ENCODE data around the gene STAB1.
A peak's percentile ranks its signal among the peaks of the same experiment; 100 is the strongest.

STAB1 gene

DNA sequence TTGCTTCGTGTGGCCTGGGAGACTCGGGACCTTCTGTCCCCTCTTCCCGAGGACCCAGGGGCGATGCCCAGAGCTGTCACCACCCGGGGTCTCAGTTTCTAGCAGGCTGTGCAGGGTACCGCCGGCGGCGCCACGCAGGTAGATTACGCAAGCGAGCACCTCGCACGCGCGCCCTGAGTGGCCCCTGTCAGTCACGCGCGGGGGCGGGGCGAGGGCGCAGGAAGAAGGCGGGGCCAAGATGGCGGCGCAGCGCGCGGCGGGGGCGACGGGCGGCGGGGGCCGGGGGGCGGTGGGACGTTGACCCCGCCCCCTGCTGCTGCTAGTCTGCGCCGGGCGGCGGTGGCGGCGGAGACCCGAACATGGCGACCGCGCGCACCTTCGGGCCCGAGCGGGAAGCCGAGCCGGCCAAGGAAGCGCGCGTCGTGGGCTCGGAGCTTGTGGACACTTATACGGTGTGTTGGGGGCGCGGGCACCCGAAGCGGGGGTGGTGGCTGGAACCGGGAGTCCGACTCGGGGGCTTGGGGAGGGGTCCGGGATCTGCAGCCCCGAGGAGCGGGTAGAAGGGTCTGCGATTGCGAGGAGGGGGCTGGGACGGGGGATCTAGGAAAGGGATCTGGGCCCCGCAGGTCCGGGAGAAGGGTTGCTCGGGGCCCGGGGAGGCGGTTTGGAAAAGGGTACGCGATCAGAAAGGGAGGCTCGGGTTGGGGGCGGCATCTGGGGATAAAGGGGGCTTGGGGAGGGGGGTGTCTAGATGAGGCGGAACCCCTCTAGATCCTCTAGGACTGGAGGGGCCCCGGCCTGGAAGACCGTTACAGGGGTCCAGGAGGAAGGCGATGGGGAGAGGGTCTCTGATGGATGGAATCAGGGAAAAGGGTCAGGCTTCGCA is 39.6 kb upstream of the STAB1 start, which contains the start of gene NISCH:
Gene NISCH (plus strand): TSS at position 322 of the 886 bp plus-strand sequence. CDS start 38 bp downstream, at position 360.
- no peak for DNase-seq (ENCODE audit: low read depth)
- peak within 1 kb of the TSS; percentile 75 for H3K4me3 ChIP-seq (ENCODE audit: low read depth, low read length)
- TF ChIP-seq, protein P1, sequence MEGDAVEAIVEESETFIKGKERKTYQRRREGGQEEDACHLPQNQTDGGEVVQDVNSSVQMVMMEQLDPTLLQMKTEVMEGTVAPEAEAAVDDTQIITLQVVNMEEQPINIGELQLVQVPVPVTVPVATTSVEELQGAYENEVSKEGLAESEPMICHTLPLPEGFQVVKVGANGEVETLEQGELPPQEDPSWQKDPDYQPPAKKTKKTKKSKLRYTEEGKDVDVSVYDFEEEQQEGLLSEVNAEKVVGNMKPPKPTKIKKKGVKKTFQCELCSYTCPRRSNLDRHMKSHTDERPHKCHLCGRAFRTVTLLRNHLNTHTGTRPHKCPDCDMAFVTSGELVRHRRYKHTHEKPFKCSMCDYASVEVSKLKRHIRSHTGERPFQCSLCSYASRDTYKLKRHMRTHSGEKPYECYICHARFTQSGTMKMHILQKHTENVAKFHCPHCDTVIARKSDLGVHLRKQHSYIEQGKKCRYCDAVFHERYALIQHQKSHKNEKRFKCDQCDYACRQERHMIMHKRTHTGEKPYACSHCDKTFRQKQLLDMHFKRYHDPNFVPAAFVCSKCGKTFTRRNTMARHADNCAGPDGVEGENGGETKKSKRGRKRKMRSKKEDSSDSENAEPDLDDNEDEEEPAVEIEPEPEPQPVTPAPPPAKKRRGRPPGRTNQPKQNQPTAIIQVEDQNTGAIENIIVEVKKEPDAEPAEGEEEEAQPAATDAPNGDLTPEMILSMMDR (IDR thresholded peaks at IDR 0.05; ENCODE audit: control insufficient read depth, extremely low read depth, insufficient read depth): no peak

DNA sequence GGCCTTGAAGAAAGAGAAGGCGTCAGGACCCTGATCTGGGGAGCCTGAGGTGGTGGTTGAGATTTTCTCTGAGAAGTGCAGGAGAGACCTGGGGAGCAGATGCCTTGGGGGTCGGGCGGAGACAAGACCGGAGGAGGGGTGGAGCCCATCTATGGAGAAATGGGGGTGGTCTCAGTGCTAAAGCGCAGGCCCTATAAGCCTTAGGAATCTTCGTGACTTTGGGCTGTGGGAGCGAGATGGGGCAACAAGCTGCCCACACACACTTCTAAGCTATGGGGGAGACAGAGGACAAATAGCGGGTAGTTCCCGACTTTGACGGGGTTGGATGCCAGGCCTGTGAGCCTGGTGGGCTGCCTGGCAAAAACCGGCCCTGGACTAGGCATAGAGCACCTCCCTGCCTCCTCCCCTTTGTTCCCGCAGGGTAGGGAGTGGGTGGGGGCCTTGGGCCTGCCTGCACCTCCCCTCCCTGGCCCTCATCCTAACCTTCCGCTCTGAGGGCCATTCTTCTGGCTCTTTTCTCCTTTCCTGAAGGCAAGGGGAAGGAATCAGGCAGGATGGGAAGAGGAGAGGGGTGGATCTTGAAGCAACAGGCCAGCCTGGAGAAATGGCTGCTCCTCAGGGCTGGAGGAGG is 38.9 kb upstream of the STAB1 start:
- H3K4me3 ChIP-seq (ENCODE audit: low read depth, low read length): peak overlapping the region; percentile 75
- DNase-seq (ENCODE audit: low read depth): no peak
- TF ChIP-seq, protein P1 (IDR thresholded peaks at IDR 0.05; ENCODE audit: control insufficient read depth, extremely low read depth, insufficient read depth): no peak

DNA sequence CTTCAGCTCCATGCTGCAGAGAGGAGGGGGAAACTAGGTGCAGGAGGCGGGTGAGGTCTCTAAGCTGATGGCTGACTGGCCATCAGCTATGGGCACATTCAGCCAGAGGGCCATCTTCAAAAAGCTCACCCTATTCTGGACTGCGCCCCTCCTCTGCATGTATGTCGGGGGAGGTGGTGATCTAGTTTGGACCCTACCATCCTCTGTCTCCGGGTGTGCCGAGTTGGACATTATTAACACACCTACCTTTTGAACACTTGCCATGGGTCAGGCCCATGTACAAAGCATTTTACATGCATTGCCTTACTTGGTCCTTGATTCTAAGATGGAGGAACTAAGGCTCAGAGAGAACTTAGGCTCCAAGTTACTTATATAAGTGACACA is 38.3 kb upstream of the STAB1 start:
- DNase-seq (ENCODE audit: low read depth): no peak
- H3K4me3 ChIP-seq (ENCODE audit: low read depth, low read length): peak overlapping the region; percentile 75
- TF ChIP-seq, protein P1 (IDR thresholded peaks at IDR 0.05; ENCODE audit: control insufficient read depth, extremely low read depth, insufficient read depth): no peak

DNA sequence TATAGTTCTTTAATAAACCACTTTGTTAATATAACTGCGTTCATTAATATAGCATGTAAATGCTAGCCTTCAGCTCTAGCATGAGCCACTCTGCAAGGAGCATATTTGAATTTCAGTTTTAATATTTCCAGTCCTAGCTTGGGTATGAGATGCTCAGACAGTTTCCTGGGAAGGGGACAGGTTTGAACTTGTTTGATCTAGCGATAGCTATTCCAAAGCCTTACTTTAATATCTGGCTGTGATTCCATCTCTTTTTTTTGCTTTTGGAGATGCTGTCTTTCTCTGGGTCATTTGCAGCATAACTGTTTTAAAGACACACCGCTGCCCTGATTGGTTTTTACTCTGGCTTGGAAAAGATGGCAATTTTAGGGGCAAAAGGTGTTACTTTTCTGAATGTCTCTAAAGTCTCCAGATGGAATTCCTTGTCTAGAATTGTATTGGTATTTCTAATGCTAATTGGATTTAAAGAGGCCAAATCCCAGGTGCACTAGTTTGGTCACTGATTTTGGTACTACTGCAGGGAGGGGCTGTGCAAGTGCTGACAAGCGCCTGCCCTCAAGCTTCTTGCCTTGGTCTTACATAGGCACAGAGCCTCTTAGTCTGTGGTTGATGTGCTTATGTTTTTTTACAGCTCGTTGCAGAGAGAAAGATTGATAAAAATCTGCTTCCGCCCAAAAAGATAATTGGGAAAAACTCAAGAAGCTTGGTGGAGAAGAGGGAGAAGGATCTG is 36.9 kb upstream of the STAB1 start:
- no peak overlapping the region for H3K4me3 ChIP-seq (ENCODE audit: low read depth, low read length)
- no peak for DNase-seq (ENCODE audit: low read depth)
- TF ChIP-seq, protein P1 (IDR thresholded peaks at IDR 0.05; ENCODE audit: control insufficient read depth, extremely low read depth, insufficient read depth): no peak

DNA sequence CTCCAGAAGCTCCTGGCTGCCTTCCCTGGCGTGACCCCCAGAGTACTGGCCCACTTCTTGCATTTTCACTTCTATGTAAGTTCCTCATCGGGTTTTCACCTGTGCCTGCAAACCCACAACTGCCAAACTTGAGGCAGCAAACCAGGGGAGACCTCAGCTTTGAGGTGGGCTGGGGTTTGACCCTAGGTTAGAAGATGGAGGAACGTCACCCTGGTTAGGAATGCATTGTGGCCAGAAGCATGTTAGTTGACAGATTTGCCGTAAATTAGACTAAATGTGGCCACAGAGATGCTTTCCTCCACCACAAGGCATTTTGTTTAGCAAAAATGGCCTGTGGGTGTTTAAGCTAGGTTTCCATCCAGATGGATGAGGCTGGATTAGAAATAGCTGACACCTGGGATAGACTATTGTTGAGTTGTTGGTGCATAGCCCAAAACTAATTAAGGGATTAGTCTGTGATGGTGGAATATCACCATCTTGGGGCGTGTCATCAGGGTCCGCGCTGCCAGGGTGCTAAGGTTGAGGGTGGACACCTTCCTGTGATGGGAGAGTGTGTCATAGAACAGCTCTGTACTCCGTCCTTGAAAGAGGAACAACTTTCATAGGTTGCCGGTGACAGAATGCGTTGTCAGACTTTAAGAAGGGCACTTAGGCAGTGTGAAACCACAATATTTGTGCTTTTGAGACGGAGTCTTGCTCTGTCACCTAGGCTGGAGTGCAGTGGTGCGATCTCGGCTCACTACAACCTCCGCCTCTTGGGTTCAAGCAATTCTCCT is 36.2 kb upstream of the STAB1 start:
- TF ChIP-seq, protein P1 (IDR thresholded peaks at IDR 0.05; ENCODE audit: control insufficient read depth, extremely low read depth, insufficient read depth): no peak
- H3K4me3 ChIP-seq (ENCODE audit: low read depth, low read length): no peak overlapping the region
- DNase-seq (ENCODE audit: low read depth): no peak

DNA sequence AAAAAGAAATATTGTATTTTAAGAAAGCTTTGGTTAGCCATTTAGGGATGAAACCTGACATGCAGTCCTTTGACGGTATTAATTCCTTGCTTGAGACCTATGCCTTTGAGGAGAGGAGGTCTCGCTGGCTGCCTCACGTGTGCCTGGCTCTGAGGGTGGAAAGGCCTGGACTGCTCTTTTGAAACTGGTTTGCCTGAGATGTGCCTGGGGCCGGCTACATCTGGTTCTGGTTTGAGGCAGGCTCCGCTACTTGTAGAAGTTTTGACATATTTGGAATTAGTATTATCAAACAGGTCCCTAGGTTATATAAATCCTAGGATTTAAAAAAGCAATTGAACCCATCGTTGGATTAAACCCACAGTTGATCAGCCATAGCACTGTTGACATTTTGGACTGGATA is 33.3 kb upstream of the STAB1 start:
- no peak overlapping the region for H3K4me3 ChIP-seq (ENCODE audit: low read depth, low read length)
- TF ChIP-seq, protein P1 (IDR thresholded peaks at IDR 0.05; ENCODE audit: control insufficient read depth, extremely low read depth, insufficient read depth): no peak
- no peak for DNase-seq (ENCODE audit: low read depth)
